GM18858 (cell line): Measurements from ENCODE around the gene SAMD15.
"Not testable (repeated sequence)": the region's sequence is repeated elsewhere in the genome, so short reads cannot be mapped to it uniquely, and the experiment has no call there.

Experiments
- ATAC-seq: cut with Tn5 transposase; IDR thresholded peaks from one replicate; pipeline ENCODE4 v1.9.1; 2021; ENCODE audit not compliant: unreplicated experiment

Gene SAMD15

GRCh38 chr14:77376771-77377501, at the start of gene SAMD15, which contains the start of gene TMED8:
SAMD15 (plus strand) TSS chr14:77377379; CDS start chr14:77377419, 40 bp downstream.
TMED8 (minus strand) TSS chr14:77377094; CDS start chr14:77377053, 41 bp downstream.
- peak; percentile 59 for ATAC-seq

- no peak for ATAC-seq
These were observed 47.3 kb upstream of the SAMD15 start for GRCh38 chr14:77329872-77330271.

GRCh38 chr14:77335576-77335975, 41.6 kb upstream of the SAMD15 start:
- ATAC-seq: no peak

DNA sequence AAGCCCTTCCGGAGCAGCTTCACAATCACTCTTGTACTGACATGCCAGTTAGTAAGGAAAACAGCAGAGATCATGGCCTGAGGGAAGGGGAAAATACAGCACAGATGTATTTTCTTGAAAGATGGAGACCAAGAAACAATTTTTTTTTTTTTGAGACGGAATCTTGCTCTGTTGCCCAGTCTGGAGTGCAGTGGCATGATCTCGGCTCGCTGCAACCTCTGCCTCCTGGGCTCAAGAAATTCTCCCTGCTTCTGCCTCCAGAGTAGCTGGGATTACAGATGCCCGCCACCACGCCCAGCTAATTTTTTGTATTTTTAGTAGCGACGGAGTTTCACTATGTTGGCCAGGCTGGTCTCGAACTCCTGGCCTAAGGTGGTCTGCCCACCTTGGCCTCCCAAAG, 39.9 kb upstream of the SAMD15 start:
- ATAC-seq: not testable (repeated sequence)

DNA sequence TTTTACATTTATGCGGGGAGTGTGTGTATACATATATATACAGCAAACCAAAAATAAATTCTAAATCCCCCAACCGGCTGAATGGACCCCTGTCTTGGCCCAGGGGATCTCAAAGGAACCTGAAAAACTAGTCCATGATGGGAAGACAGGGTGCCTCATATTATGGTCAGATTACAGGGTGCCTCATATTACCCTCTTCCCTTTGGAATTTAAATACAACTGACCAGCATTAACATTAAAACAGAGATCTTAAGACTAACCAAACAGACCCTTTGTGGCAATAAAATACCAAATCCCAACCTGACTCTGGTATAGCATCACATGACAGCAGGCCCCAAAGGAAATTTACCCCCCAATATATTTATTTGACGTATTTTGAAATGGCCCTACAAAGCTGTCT, 39.3 kb upstream of the SAMD15 start:
- no peak for ATAC-seq

- ATAC-seq: no peak
These were observed 38.9 kb upstream of the SAMD15 start for GRCh38 chr14:77338302-77338701.

DNA sequence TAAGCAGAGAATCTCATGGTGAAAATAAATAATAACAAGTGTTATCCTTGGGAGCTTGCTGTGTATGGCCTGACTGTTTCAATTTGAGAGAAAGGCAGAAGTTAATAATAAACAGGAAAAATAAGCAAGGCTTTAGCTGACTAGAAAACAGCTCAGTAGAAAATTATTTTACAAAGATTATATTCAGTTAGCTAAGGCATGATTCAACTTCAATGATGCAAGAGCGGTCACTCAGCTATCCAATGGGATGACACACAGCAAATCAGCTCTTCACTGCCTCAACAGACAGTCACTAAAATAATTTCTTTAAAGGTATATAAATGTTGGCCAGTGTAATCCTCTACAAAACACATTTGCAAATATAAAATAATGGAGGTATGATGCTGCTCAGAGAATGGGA, 37.8 kb upstream of the SAMD15 start:
- no peak for ATAC-seq

- no peak for ATAC-seq
These were observed 36.8 kb upstream of the SAMD15 start for GRCh38 chr14:77340389-77340788.

DNA sequence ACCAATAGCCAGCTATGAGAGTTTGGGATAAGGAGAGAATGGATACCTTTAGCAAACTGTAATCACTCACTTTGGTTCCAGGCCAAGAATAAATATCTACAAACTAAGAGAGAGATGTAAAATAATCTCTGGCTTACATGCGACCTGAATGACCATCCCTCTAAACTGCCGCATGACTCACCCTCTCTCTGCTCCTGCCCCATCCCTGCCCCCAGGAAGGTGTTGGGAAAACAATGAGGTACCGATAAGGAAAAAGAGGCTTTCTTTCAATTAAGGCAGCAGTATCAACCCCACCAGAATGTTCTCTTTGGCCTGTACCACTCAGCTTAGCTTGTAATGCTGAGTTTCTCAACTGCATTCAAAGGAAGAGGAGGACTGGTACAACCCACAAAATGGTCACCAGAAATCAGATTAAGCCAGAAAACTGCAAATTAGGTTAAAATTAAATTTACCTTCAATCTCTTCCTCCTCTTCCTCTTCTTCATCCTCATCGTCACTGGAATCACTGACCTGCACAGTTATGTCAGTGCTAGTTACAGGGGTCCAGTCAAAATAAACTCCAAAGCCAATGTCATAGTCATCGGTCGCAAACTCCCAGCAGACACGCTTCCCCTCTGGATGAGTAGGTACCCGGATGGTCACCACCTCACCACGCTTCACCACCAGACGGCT, 34.3 kb upstream of the SAMD15 start:
- ATAC-seq: no peak

DNA sequence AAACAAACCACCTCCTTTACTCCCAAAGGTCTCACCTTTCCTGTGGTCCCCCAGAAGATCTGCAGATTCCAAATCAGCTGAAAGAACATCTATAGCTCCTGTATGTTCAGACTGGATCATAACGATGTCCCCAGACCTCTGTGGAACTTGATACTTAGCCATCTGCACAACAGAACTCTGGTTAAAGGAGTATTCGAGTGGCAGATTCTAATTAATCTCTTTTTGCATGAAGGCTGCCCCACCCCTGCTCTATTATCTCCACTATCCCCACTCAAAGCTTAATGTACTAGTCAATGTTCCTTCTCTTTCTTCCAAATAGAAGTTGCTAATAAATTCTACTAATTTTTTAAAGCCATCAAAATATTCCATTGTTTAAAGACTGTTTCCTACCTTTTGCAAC, 33.5 kb upstream of the SAMD15 start:
- no peak for ATAC-seq

- ATAC-seq: no peak
These were observed 32.7 kb upstream of the SAMD15 start for GRCh38 chr14:77344377-77344996.

GRCh38 chr14:77346495-77346894, 30.7 kb upstream of the SAMD15 start:
- ATAC-seq: no peak

DNA sequence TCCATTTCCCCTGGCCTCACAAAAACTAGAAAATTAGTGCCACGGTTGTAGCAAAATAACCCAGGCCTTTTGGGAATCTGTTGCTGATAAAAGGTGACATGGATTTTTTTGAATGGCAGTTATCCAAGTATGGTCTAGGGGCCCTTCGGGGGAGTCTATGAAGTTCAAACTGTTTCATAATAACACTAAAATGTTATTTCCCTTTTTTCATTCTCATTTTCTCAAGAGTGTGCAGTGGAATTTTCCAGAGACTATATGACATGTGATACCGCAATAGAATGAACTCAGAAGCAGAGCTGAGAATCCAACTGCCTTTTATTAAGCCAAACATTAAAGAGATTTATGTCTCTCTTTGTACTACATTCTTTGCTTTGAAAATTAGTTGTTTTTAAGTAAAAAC, 29.4 kb upstream of the SAMD15 start:
- no peak for ATAC-seq

DNA sequence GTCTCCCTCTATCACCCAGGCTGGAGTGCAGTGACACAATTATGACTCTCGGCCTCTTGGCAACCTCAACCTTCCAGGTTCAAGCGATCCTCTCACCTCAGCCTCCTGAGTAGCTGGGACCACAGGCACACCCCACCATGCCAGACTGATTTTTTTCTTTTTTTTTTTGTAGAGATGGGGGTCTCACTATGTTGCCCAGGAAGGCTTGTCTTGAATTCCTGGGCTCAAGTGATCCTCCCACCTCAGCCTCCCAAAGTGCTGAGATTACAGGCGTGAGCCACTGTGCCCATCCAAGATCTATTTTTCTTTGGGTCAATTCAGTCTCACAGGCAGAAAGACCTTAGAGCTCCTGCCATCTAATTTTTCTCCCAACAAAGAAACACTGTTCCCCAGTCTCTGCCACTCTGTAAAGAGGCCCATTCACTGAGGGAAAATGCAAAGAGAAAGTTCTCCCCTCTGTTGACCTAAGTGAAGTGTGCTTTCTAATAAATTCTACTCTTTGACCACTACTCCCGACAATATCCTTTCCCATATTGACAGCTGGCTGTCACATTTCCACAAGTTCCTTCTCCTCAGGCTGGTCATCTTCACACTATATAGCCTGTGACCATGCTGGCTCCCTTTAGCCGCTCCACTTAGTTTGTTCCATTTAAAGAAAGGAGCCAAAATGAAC, 23.6 kb upstream of the SAMD15 start:
- no peak for ATAC-seq

GRCh38 chr14:77355811-77356210, 21.4 kb upstream of the SAMD15 start:
- no peak for ATAC-seq

DNA sequence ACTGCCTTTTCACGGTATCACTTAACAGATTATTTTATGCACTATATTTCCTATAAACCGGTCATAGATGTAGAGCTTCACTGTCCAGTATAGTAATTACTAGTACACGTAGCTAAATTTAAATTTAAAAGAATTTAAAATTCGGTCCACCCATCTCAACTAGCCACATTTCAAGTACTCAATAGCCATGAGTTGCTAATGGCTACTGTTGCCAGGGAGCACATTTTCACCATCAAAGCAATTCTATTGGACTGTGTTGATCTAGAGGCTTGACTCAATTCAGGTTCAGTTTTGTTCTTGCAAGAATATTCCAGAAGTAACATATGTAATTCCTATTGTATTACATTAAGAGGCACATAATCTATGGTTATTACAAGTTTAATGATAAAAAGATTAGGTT, 20.3 kb upstream of the SAMD15 start:
- no peak for ATAC-seq

GRCh38 chr14:77359626-77360025, 17.6 kb upstream of the SAMD15 start:
- ATAC-seq: no peak

GRCh38 chr14:77364146-77364545, 13.0 kb upstream of the SAMD15 start:
- no peak for ATAC-seq

- no peak for ATAC-seq
These were observed 7.9 kb upstream of the SAMD15 start for GRCh38 chr14:77369285-77369684.

- ATAC-seq: peak; percentile 36
These were observed 4.8 kb upstream of the SAMD15 start for GRCh38 chr14:77372304-77372841.
